Panc1 (cell line): Measurements from ENCODE around the gene THBS4. TPM values are rescaled to one million over a fixed set of nuclear protein-coding genes. Genes with fewer than 3 reads are reported as not detected.

Experiments
- ATAC-seq: fragments of 200-7000 bp; cut with Tn5 transposase; 2 replicates; pipeline ENCODE4 v1.9.1; 2020; ENCODE audit warnings: mild to moderate bottlenecking, moderate library complexity
- BruUV-seq: library from RNA; stranded (reverse); fragments of 400-500 nt; replicated peaks from 2 replicates; lab custom pipeline; 2021; lab: Mats Ljungman, UMichigan
- CTCF ChIA-PET: fragments of 300-600 bp; sonication (Branson Sonifier 250); formaldehyde crosslinking; loops from one replicate; lab custom pipeline; 2022; ENCODE audit warnings: antibody characterized with exemption; lab: Charles Lee
- POLR2A ChIA-PET: fragments of 300-600 bp; sonication (Branson Sonifier 250); formaldehyde crosslinking; loops from one replicate; lab custom pipeline; 2022; ENCODE audit warnings: antibody characterized with exemption; lab: Charles Lee
- DNase-seq: peaks from one replicate; pipeline ENCODE4 v3.0.0-alpha.2; 2010; ENCODE audit warnings: low read depth, low spot score
- H3K27ac ChIP-seq: 2 replicates; pipeline ENCODE4 v1.5.1; 2011; ENCODE audit warnings: mild to moderate bottlenecking, low read length, inconsistent platforms
- H3K27me3 ChIP-seq: fragments of 200-500 bp; sonication (Bioruptor generic); 2 replicates; pipeline ENCODE4 v1.6.0; 2014; ENCODE audit warnings: low read length, inconsistent platforms; ENCODE audit not compliant: control insufficient read depth, insufficient read depth
- H3K36me3 ChIP-seq: fragments of 200-500 bp; sonication (Bioruptor generic); 2 replicates; pipeline ENCODE4 v1.5.1; 2014; ENCODE audit warnings: inconsistent platforms, mild to moderate bottlenecking, low read length, moderate library complexity; ENCODE audit not compliant: control insufficient read depth, insufficient read depth
- H3K4me1 ChIP-seq: 2 replicates; pipeline ENCODE4 v1.5.1; 2011; ENCODE audit warnings: inconsistent platforms, mild to moderate bottlenecking, low read length, moderate library complexity; ENCODE audit not compliant: control insufficient read depth, insufficient read depth
- H3K4me3 ChIP-seq, 2 experiments: 2 replicates each; pipeline ENCODE4 v1.5.1; 2011 to 2012; ENCODE audit warnings: low read depth in 2 of 2, low read length in 2 of 2, mild to moderate bottlenecking in 2 of 2, inconsistent platforms in 1 of 2, moderate library complexity in 1 of 2
- H3K9me3 ChIP-seq: fragments of 200-500 bp; sonication (Bioruptor generic); 2 replicates; pipeline ENCODE4 v1.5.1; 2014; ENCODE audit warnings: low read depth, mild to moderate bottlenecking, inconsistent platforms, low read length, moderate library complexity; ENCODE audit not compliant: control insufficient read depth, insufficient read depth
- POLR2AphosphoS5 ChIP-seq: IDR thresholded peaks from 2 replicates; pipeline ENCODE4 v1.6.1; 2012; ENCODE audit warnings: mild to moderate bottlenecking, low read depth, low read length, moderate library complexity
- SIN3A ChIP-seq: IDR thresholded peaks from 2 replicates; pipeline ENCODE4 v1.6.1; 2012; ENCODE audit warnings: low read depth, mild to moderate bottlenecking, low read length, moderate library complexity, borderline replicate concordance; ENCODE audit not compliant: insufficient read depth
- TCF7L2 ChIP-seq: IDR thresholded peaks from 2 replicates; pipeline ENCODE4 v1.6.1; 2011; ENCODE audit warnings: mild to moderate bottlenecking, low read depth, low read length, inconsistent platforms
- in situ Hi-C: cut with HindIII; loops from 2 replicates; pipeline ENCODE4 v1.10.0; 2016; ENCODE audit warnings: low sequenced_read_pairs, low pct_unique_long_range_greater_than_20kb
- intact Hi-C: fragments of 100-400 bp; cut with micrococcal nuclease; formaldehyde crosslinking; loops from one replicate; pipeline ENCODE4 v1.10.0; 2022; ENCODE audit not compliant: unreplicated experiment
- total RNA-seq: library from RNA; stranded (reverse); gene quantifications from one replicate; pipeline ENCODE4 v1.2.1, GENCODE V29; 2021; ENCODE audit not compliant: unreplicated experiment
- TF ChIP-seq, protein P1 (sequence below): fragments of 450-650 bp; IDR thresholded peaks from 2 replicates; pipeline ENCODE4 v1.5.1; 2017; ENCODE audit warnings: mild to moderate bottlenecking
- TF ChIP-seq, protein P2 (sequence below), 2 experiments: IDR thresholded peaks; 2 replicates each; pipeline ENCODE4 v1.6.1; 2011 to 2012; ENCODE audit warnings: low read depth in 2 of 2, control low read depth in 1 of 2, low read length in 1 of 2, mild to moderate bottlenecking in 1 of 2, moderate library complexity in 1 of 2; ENCODE audit not compliant: insufficient read depth in 1 of 2

The THBS4 gene
- total RNA-seq, 1 experiment from 2014 or later: 0.31 TPM

DNA sequence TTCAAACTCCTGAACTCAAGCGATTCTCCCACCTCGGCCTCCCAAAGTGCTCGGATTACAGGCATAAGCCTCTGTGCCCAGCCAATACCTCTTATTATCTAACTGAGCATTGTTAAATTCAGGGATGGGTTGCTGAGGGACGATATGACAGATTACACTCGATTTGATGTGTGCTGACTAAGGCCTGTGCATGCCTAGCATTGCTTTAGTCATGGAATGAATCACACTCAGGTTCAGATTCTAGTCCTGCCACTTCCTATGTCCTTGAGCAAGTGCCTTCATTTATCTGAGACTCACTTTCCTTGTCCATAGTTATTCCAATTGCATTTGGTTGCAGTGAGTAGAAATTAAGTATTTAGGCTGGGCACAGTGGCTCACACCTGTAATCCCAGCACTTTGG lies 19.5 kb downstream of the THBS4 start:
- in situ Hi-C loops: no loop called here
- CTCF ChIA-PET: no interaction called here
- intact Hi-C loops: no loop called here
- no peak overlapping the region for H3K4me3 ChIP-seq
- no peak for TF ChIP-seq POLR2AphosphoS5
- TF ChIP-seq, protein P1, sequence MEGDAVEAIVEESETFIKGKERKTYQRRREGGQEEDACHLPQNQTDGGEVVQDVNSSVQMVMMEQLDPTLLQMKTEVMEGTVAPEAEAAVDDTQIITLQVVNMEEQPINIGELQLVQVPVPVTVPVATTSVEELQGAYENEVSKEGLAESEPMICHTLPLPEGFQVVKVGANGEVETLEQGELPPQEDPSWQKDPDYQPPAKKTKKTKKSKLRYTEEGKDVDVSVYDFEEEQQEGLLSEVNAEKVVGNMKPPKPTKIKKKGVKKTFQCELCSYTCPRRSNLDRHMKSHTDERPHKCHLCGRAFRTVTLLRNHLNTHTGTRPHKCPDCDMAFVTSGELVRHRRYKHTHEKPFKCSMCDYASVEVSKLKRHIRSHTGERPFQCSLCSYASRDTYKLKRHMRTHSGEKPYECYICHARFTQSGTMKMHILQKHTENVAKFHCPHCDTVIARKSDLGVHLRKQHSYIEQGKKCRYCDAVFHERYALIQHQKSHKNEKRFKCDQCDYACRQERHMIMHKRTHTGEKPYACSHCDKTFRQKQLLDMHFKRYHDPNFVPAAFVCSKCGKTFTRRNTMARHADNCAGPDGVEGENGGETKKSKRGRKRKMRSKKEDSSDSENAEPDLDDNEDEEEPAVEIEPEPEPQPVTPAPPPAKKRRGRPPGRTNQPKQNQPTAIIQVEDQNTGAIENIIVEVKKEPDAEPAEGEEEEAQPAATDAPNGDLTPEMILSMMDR: no peak
- TF ChIP-seq, protein P2, sequence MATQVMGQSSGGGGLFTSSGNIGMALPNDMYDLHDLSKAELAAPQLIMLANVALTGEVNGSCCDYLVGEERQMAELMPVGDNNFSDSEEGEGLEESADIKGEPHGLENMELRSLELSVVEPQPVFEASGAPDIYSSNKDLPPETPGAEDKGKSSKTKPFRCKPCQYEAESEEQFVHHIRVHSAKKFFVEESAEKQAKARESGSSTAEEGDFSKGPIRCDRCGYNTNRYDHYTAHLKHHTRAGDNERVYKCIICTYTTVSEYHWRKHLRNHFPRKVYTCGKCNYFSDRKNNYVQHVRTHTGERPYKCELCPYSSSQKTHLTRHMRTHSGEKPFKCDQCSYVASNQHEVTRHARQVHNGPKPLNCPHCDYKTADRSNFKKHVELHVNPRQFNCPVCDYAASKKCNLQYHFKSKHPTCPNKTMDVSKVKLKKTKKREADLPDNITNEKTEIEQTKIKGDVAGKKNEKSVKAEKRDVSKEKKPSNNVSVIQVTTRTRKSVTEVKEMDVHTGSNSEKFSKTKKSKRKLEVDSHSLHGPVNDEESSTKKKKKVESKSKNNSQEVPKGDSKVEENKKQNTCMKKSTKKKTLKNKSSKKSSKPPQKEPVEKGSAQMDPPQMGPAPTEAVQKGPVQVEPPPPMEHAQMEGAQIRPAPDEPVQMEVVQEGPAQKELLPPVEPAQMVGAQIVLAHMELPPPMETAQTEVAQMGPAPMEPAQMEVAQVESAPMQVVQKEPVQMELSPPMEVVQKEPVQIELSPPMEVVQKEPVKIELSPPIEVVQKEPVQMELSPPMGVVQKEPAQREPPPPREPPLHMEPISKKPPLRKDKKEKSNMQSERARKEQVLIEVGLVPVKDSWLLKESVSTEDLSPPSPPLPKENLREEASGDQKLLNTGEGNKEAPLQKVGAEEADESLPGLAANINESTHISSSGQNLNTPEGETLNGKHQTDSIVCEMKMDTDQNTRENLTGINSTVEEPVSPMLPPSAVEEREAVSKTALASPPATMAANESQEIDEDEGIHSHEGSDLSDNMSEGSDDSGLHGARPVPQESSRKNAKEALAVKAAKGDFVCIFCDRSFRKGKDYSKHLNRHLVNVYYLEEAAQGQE (IDR thresholded peaks at IDR 0.05; ENCODE audit: insufficient read depth in 1 of 2, low read depth in 2 of 2, low read length in 1 of 2): no peak
- no peak for TF ChIP-seq SIN3A
- no peak for TF ChIP-seq TCF7L2
- H3K9me3 ChIP-seq: no peaks in the 10 kb centered on the region
- DNase-seq (no peak), ATAC-seq (no peak)
- no peak overlapping the region for H3K27ac ChIP-seq
- no peaks in the 10 kb centered on the region for H3K4me1 ChIP-seq
- POLR2A ChIA-PET: no interaction called here
- no peaks in the 10 kb centered on the region for H3K36me3 ChIP-seq
- H3K27me3 ChIP-seq: peaks cover 24% of the 10 kb centered on the region
- BruUV-seq: no TSS peak

DNA sequence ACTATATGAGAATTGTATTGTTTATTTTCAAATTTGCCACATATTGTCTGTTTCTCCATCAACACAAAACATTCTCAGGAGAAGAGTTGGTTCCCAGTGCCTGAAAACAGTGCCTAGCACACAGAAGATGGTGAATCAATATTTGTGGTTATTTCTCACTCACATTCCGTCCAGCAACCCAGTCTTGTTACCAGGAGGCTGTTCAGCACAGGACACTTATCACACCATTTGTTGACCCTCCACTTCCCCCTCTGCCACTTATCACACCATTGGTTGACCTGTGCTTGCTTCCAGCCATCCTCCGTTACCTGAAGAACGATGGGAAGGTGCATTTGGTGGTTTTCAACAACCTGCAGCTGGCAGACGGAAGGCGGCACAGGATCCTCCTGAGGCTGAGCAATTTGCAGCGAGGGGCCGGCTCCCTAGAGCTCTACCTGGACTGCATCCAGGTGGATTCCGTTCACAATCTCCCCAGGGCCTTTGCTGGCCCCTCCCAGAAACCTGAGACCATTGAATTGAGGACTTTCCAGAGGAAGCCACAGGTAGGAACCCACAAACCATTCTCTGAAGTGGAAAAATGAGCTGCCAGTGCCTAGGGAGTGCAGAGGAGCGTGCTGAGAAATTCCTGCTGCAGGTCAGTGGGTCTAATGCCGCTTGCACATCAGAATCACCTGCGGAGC lies 20.5 kb downstream of the THBS4 start:
- intact Hi-C loops: no loop called here
- ChIA-PET POLR2A (no interaction called here), CTCF (no interaction called here)
- Histone ChIP-seq H3K4me3 (no peak overlapping the region), H3K36me3 (no peaks in the 10 kb centered on the region), H3K27ac (no peak overlapping the region), H3K4me1 (no peaks in the 10 kb centered on the region), H3K27me3 (peaks cover 21% of the 10 kb centered on the region), H3K9me3 (no peaks in the 10 kb centered on the region)
- TF ChIP-seq, protein P1: no peak
- TF ChIP-seq, protein P2 (IDR thresholded peaks at IDR 0.05; ENCODE audit: insufficient read depth in 1 of 2, low read depth in 2 of 2, low read length in 1 of 2): no peak
- no peak for TF ChIP-seq TCF7L2
- no peak for TF ChIP-seq SIN3A
- no peak for TF ChIP-seq POLR2AphosphoS5
- ATAC-seq (no peak), DNase-seq (no peak)
- no TSS peak for BruUV-seq
- in situ Hi-C loops: no loop called here
